Activated CD8-positive, alpha-beta memory T cell treated with anti-CD3 and anti-CD28 coated beads, Interleukin-2, amount 50 U/mL, for 24 hours (primary cell): ENCODE results near the gene TFB2M.
"Not testable (repeated sequence)": the region's sequence is repeated elsewhere in the genome, so short reads cannot be mapped to it uniquely, and the experiment has no call there.

ENCODE experiments used
- DNase-seq: peaks from one replicate; pipeline ENCODE4 v3.0.0-alpha.2; 2020; ENCODE audit errors: extremely low read depth

Gene TFB2M

GRCh38 chr1:246583056-246583440, 17.0 kb upstream of the TFB2M start:
- no peak for DNase-seq

GRCh38 chr1:246582301-246583055, 16.4 kb upstream of the TFB2M start:
- DNase-seq = no peak

GRCh38 chr1:246580497-246581370, 14.7 kb upstream of the TFB2M start:
- DNase-seq = no peak

GRCh38 chr1:246579818-246580217, 13.8 kb upstream of the TFB2M start:
- no peak for DNase-seq

GRCh38 chr1:246577720-246578106, 11.7 kb upstream of the TFB2M start:
- DNase-seq = no peak

- DNase-seq = no peak
These were observed 11.1 kb upstream of the TFB2M start for GRCh38 chr1:246577082-246577719.

GRCh38 chr1:246576709-246577032, 10.6 kb upstream of the TFB2M start:
- no peak for DNase-seq

- no peak for DNase-seq
These were observed 7.4 kb upstream of the TFB2M start for GRCh38 chr1:246573491-246573890.

- no peak for DNase-seq
These were observed 6.7 kb upstream of the TFB2M start for GRCh38 chr1:246572785-246573184.

GRCh38 chr1:246571953-246572352, 5.9 kb upstream of the TFB2M start:
- DNase-seq = no peak

- not testable (repeated sequence) for DNase-seq
These were observed 5.2 kb upstream of the TFB2M start for GRCh38 chr1:246571309-246571708.

- no peak for DNase-seq
These were observed 3.5 kb upstream of the TFB2M start for GRCh38 chr1:246569248-246570238.

GRCh38 chr1:246567646-246568235, 1.7 kb upstream of the TFB2M start:
- DNase-seq = no peak

GRCh38 chr1:246566813-246567645, 968 bp upstream of the TFB2M start:
- DNase-seq = no peak

- no peak for DNase-seq
These were observed 322 bp downstream of the TFB2M start for GRCh38 chr1:246565751-246566127.

- no peak for DNase-seq
These were observed 966 bp downstream of the TFB2M start for GRCh38 chr1:246564839-246565750.

GRCh38 chr1:246560833-246561232, 5.2 kb downstream of the TFB2M start:
- DNase-seq = not testable (repeated sequence)

GRCh38 chr1:246559310-246559709, 6.8 kb downstream of the TFB2M start:
- no peak for DNase-seq

- DNase-seq = no peak
These were observed 8.0 kb downstream of the TFB2M start for GRCh38 chr1:246558041-246558440.
